SK-N-SH treated with all-trans-retinoic acid at 6 μM for 48 hours (cell line): ENCODE data around the gene CDCA5.

Experiments
- ATAC-seq: fragments of 200-7000 bp; cut with Tn5 transposase; 3 replicates; pipeline ENCODE4 v1.9.1; 2020; ENCODE audit warnings: mild to moderate bottlenecking, moderate library complexity
- ARNTL ChIP-seq: fragments of 450-650 bp; formaldehyde crosslinking; IDR thresholded peaks from 2 replicates; pipeline ENCODE4 v1.5.0; 2020; ENCODE audit warnings: low read depth, mild to moderate bottlenecking, moderate library complexity, borderline replicate concordance
- BACH2 ChIP-seq: fragments of 250-450 bp; sonication (Bioruptor Pico); IDR thresholded peaks from 2 replicates; pipeline ENCODE4 v1.9.0; 2021; ENCODE audit warnings: mild to moderate bottlenecking, borderline replicate concordance
- CSDC2 ChIP-seq: fragments of 250-450 bp; sonication (Bioruptor Pico); IDR thresholded peaks from 2 replicates; pipeline ENCODE4 v1.5.0; 2020; ENCODE audit warnings: mild to moderate bottlenecking, moderate library complexity
- ESRRG ChIP-seq: fragments of 250-450 bp; sonication (Bioruptor Pico); IDR thresholded peaks from 2 replicates; pipeline ENCODE4 v1.6.1; 2021; ENCODE audit warnings: mild to moderate bottlenecking
- GLIS3 ChIP-seq: fragments of 250-450 bp; sonication (Bioruptor Pico); IDR thresholded peaks from 2 replicates; pipeline ENCODE4 v1.5.0; 2020; ENCODE audit warnings: mild to moderate bottlenecking, moderate library complexity
- ISL1 ChIP-seq: fragments of 250-450 bp; sonication (Bioruptor Pico); IDR thresholded peaks from 2 replicates; pipeline ENCODE4 v2.1.2; 2022; ENCODE audit warnings: mild to moderate bottlenecking, moderate library complexity
- OSR1 ChIP-seq: fragments of 250-450 bp; sonication (Bioruptor Pico); IDR thresholded peaks from 2 replicates; pipeline ENCODE4 v1.8.0; 2022; ENCODE audit warnings: moderate library complexity, mild to moderate bottlenecking, inconsistent platforms
- PPARA ChIP-seq: fragments of 250-450 bp; sonication (Bioruptor Pico); IDR thresholded peaks from 2 replicates; pipeline ENCODE4 v1.5.0; 2020; ENCODE audit warnings: mild to moderate bottlenecking, borderline replicate concordance
- SNAI2 ChIP-seq: fragments of 250-450 bp; sonication (Bioruptor Pico); IDR thresholded peaks from 2 replicates; pipeline ENCODE4 v1.5.0; 2020; ENCODE audit warnings: mild to moderate bottlenecking, moderate library complexity
- TCF4 ChIP-seq: fragments of 250-450 bp; sonication (Bioruptor Pico); IDR thresholded peaks from 2 replicates; pipeline ENCODE4 v1.8.0; 2021; ENCODE audit warnings: mild to moderate bottlenecking, moderate library complexity, borderline replicate concordance
- TOX ChIP-seq: fragments of 250-450 bp; sonication (Bioruptor Pico); IDR thresholded peaks from 2 replicates; pipeline ENCODE4 v1.8.0; 2021; ENCODE audit warnings: mild to moderate bottlenecking, moderate library complexity, borderline replicate concordance
- ZC3H10 ChIP-seq: fragments of 250-450 bp; sonication (Bioruptor Pico); IDR thresholded peaks from 2 replicates; pipeline ENCODE4 v1.5.1; 2021; ENCODE audit warnings: mild to moderate bottlenecking, moderate library complexity
- ZFP3 ChIP-seq: fragments of 250-450 bp; sonication (Bioruptor Pico); IDR thresholded peaks from 2 replicates; pipeline ENCODE4 v1.5.0; 2020; ENCODE audit warnings: mild to moderate bottlenecking, moderate library complexity
- ZFP30 ChIP-seq: fragments of 450-650 bp; formaldehyde crosslinking; IDR thresholded peaks from 2 replicates; pipeline ENCODE4 v1.5.0; 2022; ENCODE audit warnings: mild to moderate bottlenecking, moderate library complexity
- ZNF565 ChIP-seq: fragments of 450-650 bp; formaldehyde crosslinking; conservative IDR thresholded peaks from 2 replicates; pipeline ENCODE4 v1.5.0; 2020; ENCODE audit warnings: low read depth, mild to moderate bottlenecking, moderate library complexity
- ZNF70 ChIP-seq: fragments of 450-650 bp; formaldehyde crosslinking; IDR thresholded peaks from 2 replicates; pipeline ENCODE4 v1.5.0; 2020; ENCODE audit warnings: mild to moderate bottlenecking, moderate library complexity
- ZNF8 ChIP-seq: fragments of 450-650 bp; formaldehyde crosslinking; IDR thresholded peaks from 2 replicates; pipeline ENCODE4 v1.5.0; 2020; ENCODE audit warnings: mild to moderate bottlenecking, moderate library complexity
- TF ChIP-seq, protein P1 (sequence below): fragments of 250-450 bp; sonication (Bioruptor Pico); IDR thresholded peaks from 2 replicates; pipeline ENCODE4 v1.5.1; 2020; ENCODE audit warnings: low read depth, mild to moderate bottlenecking, moderate library complexity
- TF ChIP-seq, protein P2 (sequence below): fragments of 250-450 bp; sonication (Bioruptor Pico); IDR thresholded peaks from 2 replicates; pipeline ENCODE4 v1.8.0; 2020; ENCODE audit warnings: mild to moderate bottlenecking, moderate library complexity, borderline replicate concordance
- TF ChIP-seq, protein P3 (sequence below): fragments of 250-450 bp; sonication (Bioruptor Pico); IDR thresholded peaks from 2 replicates; pipeline ENCODE4 v1.5.0; 2020; ENCODE audit warnings: mild to moderate bottlenecking, moderate library complexity

Gene CDCA5

DNA sequence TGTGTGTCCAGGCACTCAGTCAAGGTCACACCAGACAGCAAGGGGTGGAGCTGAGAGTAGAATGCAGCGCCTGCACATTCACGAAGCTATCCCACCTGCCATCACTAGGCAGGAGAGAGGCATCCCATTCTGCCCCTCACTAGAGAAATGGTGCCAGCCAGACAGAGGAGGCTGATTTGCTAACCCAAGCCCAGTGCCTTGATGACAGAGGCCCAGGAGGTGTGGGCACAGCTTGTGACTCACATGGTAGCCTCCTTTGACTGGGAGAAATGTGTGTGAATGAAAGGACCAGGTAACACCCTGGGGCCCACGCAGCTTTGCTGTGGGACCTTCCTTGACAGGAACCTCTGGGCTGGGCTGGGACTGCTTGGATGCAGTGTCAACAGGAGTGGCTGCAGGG lies 20.3 kb downstream of the CDCA5 start:
- TF ChIP-seq GLIS3 (CRISPR knock-in tag) (no peak), ESRRG (no peak), ISL1 (CRISPR knock-in tag) (no peak), SNAI2 (CRISPR knock-in tag) (no peak), ZNF565 (CRISPR knock-in tag) (no peak)
- no peak for ATAC-seq

DNA sequence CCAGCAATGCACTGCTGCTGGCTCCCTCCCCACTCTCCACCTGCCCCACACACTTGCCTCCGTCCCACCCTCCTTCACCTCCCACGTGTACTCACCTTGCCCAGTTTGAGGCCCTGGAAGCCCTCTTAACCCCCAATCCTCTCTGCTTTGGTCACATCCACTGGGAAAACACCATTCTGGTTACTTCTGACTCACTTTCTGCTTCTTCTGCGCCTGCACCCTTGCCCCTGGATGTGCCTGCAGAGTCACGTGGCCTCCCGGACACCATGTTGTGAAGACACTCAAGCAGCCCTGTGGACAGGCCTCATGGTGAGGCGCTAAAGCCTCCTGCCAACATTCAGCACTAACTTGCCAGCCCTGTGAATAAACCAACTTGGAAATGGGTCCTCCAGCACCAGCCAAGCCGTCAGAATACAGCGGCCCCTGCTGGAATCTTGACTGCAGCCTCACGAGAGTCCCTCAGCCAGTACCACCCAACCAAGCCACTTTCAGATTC lies 22.9 kb downstream of the CDCA5 start:
- TF ChIP-seq ZNF70 (no peak), ARNTL (CRISPR knock-in tag) (no peak), OSR1 (no peak), ZFP3 (CRISPR knock-in tag) (no peak), PPARA (CRISPR knock-in tag) (no peak), BACH2 (CRISPR knock-in tag) (no peak), GLIS3 (CRISPR knock-in tag) (no peak), ZFP30 (CRISPR knock-in tag) (no peak), SNAI2 (CRISPR knock-in tag) (no peak), ZC3H10 (no peak), TCF4 (CRISPR knock-in tag) (no peak), ZNF565 (CRISPR knock-in tag) (no peak), ZNF8 (CRISPR knock-in tag) (no peak), TOX (CRISPR knock-in tag) (no peak), CSDC2 (CRISPR knock-in tag) (no peak), ISL1 (CRISPR knock-in tag) (no peak)
- TF ChIP-seq, protein P1, sequence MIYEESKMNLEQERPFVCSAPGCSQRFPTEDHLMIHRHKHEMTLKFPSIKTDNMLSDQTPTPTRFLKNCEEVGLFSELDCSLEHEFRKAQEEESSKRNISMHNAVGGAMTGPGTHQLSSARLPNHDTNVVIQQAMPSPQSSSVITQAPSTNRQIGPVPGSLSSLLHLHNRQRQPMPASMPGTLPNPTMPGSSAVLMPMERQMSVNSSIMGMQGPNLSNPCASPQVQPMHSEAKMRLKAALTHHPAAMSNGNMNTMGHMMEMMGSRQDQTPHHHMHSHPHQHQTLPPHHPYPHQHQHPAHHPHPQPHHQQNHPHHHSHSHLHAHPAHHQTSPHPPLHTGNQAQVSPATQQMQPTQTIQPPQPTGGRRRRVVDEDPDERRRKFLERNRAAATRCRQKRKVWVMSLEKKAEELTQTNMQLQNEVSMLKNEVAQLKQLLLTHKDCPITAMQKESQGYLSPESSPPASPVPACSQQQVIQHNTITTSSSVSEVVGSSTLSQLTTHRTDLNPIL (CRISPR knock-in tag) = no peak
- TF ChIP-seq, protein P2, sequence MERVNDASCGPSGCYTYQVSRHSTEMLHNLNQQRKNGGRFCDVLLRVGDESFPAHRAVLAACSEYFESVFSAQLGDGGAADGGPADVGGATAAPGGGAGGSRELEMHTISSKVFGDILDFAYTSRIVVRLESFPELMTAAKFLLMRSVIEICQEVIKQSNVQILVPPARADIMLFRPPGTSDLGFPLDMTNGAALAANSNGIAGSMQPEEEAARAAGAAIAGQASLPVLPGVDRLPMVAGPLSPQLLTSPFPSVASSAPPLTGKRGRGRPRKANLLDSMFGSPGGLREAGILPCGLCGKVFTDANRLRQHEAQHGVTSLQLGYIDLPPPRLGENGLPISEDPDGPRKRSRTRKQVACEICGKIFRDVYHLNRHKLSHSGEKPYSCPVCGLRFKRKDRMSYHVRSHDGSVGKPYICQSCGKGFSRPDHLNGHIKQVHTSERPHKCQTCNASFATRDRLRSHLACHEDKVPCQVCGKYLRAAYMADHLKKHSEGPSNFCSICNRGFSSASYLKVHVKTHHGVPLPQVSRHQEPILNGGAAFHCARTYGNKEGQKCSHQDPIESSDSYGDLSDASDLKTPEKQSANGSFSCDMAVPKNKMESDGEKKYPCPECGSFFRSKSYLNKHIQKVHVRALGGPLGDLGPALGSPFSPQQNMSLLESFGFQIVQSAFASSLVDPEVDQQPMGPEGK (CRISPR knock-in tag) = no peak
- TF ChIP-seq, protein P3, sequence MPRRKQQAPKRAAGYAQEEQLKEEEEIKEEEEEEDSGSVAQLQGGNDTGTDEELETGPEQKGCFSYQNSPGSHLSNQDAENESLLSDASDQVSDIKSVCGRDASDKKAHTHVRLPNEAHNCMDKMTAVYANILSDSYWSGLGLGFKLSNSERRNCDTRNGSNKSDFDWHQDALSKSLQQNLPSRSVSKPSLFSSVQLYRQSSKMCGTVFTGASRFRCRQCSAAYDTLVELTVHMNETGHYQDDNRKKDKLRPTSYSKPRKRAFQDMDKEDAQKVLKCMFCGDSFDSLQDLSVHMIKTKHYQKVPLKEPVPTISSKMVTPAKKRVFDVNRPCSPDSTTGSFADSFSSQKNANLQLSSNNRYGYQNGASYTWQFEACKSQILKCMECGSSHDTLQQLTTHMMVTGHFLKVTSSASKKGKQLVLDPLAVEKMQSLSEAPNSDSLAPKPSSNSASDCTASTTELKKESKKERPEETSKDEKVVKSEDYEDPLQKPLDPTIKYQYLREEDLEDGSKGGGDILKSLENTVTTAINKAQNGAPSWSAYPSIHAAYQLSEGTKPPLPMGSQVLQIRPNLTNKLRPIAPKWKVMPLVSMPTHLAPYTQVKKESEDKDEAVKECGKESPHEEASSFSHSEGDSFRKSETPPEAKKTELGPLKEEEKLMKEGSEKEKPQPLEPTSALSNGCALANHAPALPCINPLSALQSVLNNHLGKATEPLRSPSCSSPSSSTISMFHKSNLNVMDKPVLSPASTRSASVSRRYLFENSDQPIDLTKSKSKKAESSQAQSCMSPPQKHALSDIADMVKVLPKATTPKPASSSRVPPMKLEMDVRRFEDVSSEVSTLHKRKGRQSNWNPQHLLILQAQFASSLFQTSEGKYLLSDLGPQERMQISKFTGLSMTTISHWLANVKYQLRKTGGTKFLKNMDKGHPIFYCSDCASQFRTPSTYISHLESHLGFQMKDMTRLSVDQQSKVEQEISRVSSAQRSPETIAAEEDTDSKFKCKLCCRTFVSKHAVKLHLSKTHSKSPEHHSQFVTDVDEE (CRISPR knock-in tag) = no peak
- TF ChIP-seq, all 23 proteins: peak for 0
- ATAC-seq = peak; percentile 17; the same call in 1 of the 3 replicates

DNA sequence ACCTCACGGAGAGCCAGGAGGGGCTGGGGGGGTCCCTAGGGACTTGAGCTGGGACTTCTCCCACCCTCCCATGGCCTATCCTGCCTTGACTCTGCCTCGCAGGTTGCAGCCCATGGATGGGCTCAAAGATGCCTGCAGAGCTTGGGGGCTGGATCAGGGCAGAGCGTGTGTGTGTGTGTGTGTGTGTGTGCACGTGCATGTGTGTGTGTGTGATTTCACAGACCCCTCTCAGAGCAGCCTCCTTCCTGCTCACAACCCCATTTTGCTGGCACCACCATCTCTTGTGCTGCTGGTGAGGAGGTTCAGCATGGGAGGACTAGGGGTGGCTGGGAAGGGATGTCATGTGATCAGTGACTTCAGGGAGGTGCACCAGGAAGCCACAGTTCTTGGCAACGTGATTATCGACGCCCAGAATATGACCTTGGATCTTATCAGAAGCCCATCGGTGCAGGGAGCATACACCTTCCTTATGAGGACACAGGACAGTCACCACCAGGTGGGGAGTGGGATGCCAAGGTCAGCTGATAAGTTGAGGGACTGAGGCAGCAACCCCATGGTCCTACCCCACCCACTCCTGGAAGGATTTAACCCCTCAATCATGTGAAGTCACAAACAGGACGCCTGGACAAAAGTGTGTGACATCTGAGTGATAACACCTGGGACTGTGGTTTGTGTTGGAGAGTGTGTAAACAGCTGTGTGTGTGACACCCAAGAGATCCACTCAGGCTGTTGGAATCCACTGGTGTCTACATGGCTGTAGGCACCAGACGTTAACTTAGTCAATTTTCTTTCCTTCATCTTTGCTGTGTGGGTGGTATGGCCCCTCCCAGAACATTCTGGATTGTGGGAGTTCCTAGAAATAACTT lies 23.6 kb downstream of the CDCA5 start:
- ATAC-seq = no peak
- no peak for TF ChIP-seq ZC3H10
- TF ChIP-seq, protein P3 (CRISPR knock-in tag) = no peak
- TF ChIP-seq SNAI2 (CRISPR knock-in tag) = no peak
- TF ChIP-seq CSDC2 (CRISPR knock-in tag) = no peak
- TF ChIP-seq, protein P2 (CRISPR knock-in tag) = no peak
- TF ChIP-seq ZFP3 (CRISPR knock-in tag) = no peak
